ENCODE results near the gene BSCL2. TPM values are rescaled to one million over a fixed set of nuclear protein-coding genes. Genes with fewer than 3 reads are reported as not detected.
"Not testable (repeated sequence)": the region's sequence is repeated elsewhere in the genome, so short reads cannot be mapped to it uniquely, and the experiment has no call there.

The BSCL2 gene
- total RNA-seq: 29.3 TPM
- polyA plus RNA-seq: 76.6 TPM
- long read RNA-seq, donor 1, partial matches to known transcripts: 0 of 2 reads
- long read RNA-seq, donor 1, other reads (novel, unspliced or antisense): 0 of 2 reads
- long read RNA-seq, donor 2: 0 reads
- long read RNA-seq, donor 3, transcript BSCL2-207 (11 exons, 1,516 nt): major isoform, 6 of 10 reads
- long read RNA-seq, donor 3, partial matches to known transcripts: 0 of 10 reads
- long read RNA-seq, donor 3, other reads (novel, unspliced or antisense): 0 of 10 reads
- long read RNA-seq, donor 4, partial matches to known transcripts: 0 of 5 reads
- long read RNA-seq, donor 4, other reads (novel, unspliced or antisense): 0 of 5 reads
- long read RNA-seq, donor 5, transcript BSCL2-207 (11 exons, 1,516 nt): major isoform, 15 of 18 reads
- long read RNA-seq, donor 5, partial matches to known transcripts: 0 of 18 reads
- long read RNA-seq, donor 5, other reads (novel, unspliced or antisense): 0 of 18 reads
- long read RNA-seq, donor 6, partial matches to known transcripts: 0 of 6 reads
- long read RNA-seq, donor 6, other reads (novel, unspliced or antisense): 0 of 6 reads
- long read RNA-seq, donor 7, transcript BSCL2-207 (11 exons, 1,516 nt): major isoform, 8 of 23 reads
- long read RNA-seq, donor 7, partial matches to known transcripts: 0 of 23 reads
- long read RNA-seq, donor 7, other reads (novel, unspliced or antisense): 11 of 23 reads
- long read RNA-seq, donor 8, partial matches to known transcripts: 0 of 1 reads
- long read RNA-seq, donor 8, other reads (novel, unspliced or antisense): 0 of 1 reads
- long read RNA-seq, donor 9, transcript BSCL2-207 (11 exons, 1,516 nt): major isoform, 6 of 10 reads
- long read RNA-seq, donor 9, partial matches to known transcripts: 0 of 10 reads
- long read RNA-seq, donor 9, other reads (novel, unspliced or antisense): 0 of 10 reads
- long read RNA-seq, donor 10, partial matches to known transcripts: 0 of 11 reads
- long read RNA-seq, donor 10, other reads (novel, unspliced or antisense): 7 of 11 reads

GRCh38 chr11:62707277-62707861 lies at the start of gene BSCL2, which contains the start of gene GNG3:
TSS of gene BSCL2 (minus strand) at chr11:62707424. CDS start at chr11:62707195, 229 bp downstream.
TSS of gene GNG3 (plus strand) at chr11:62707676. CDS start at chr11:62708296, 620 bp downstream.
- peak within 1 kb of the TSS; percentile 77 to 82 for H3K4me3 ChIP-seq (ENCODE audit: low read length in 2 of 2)
- 89% methylated on average over 10 of the region's 10 CpGs for WGBS
- DNase-seq (ENCODE audit: low read depth in 6 of 9, low spot score in 9 of 9): peak in 1 of 9 donors; percentile 34
- peak within 1 kb of the TSS; percentile 98 to 99 for H3K27ac ChIP-seq (ENCODE audit: low read depth in 1 of 2, low read length in 1 of 2)
- H3K36me3 ChIP-seq (ENCODE audit: control insufficient read depth in 2 of 2, insufficient read depth in 2 of 2, low read length in 1 of 2): peaks cover 12 to 26% of the 10 kb centered on the region in 2 donors
- peaks cover 22 to 49% of the 10 kb centered on the region in 2 donors for H3K4me1 ChIP-seq (ENCODE audit: control insufficient read depth in 2 of 2, insufficient read depth in 2 of 2, low read length in 2 of 2)
- H3K27me3 ChIP-seq (ENCODE audit: control insufficient read depth in 2 of 2, insufficient read depth in 1 of 2, low read length in 1 of 2): no peaks in the 10 kb centered on the region
- no peaks in the 10 kb centered on the region for H3K9me3 ChIP-seq (ENCODE audit: control insufficient read depth in 2 of 2, insufficient read depth in 1 of 2, low read length in 1 of 2)

- WGBS: 95% methylated on average over 10 of the region's 10 CpGs
- Histone ChIP-seq H3K36me3 (ENCODE audit: control insufficient read depth in 2 of 2, insufficient read depth in 2 of 2, low read length in 1 of 2) (peaks cover 14 to 16% of the 10 kb centered on the region in 2 donors), H3K4me3 (ENCODE audit: low read length in 2 of 2) (no peak overlapping the region), H3K27ac (ENCODE audit: low read depth in 1 of 2, low read length in 1 of 2) (no peak overlapping the region), H3K9me3 (ENCODE audit: control insufficient read depth in 2 of 2, insufficient read depth in 1 of 2, low read length in 1 of 2) (no peaks in the 10 kb centered on the region), H3K4me1 (ENCODE audit: control insufficient read depth in 2 of 2, insufficient read depth in 2 of 2, low read length in 2 of 2) (peaks cover 12 to 17% of the 10 kb centered on the region in 2 donors), H3K27me3 (ENCODE audit: control insufficient read depth in 2 of 2, insufficient read depth in 1 of 2, low read length in 1 of 2) (no peaks in the 10 kb centered on the region)
- no peak for DNase-seq (ENCODE audit: low read depth in 6 of 9, low spot score in 9 of 9)
Observed at GRCh38 chr11:62755086-62755615, 47.9 kb upstream of the BSCL2 start.

GRCh38 chr11:62753736-62754603 lies 46.7 kb upstream of the BSCL2 start, which contains the start of gene ZBTB3:
TSS of gene ZBTB3 (minus strand) at chr11:62754160. CDS start at chr11:62753664, 496 bp downstream.
- Histone ChIP-seq H3K27ac (ENCODE audit: low read depth in 1 of 2, low read length in 1 of 2) (peak within 1 kb of the TSS; percentile 92 to 96), H3K4me1 (ENCODE audit: control insufficient read depth in 2 of 2, insufficient read depth in 2 of 2, low read length in 2 of 2) (peaks cover 12 to 17% of the 10 kb centered on the region in 2 donors), H3K36me3 (ENCODE audit: control insufficient read depth in 2 of 2, insufficient read depth in 2 of 2, low read length in 1 of 2) (peaks cover 19% of the 10 kb centered on the region in 2 donors), H3K4me3 (ENCODE audit: low read length in 2 of 2) (peak within 1 kb of the TSS; percentile 76 to 83), H3K9me3 (ENCODE audit: control insufficient read depth in 2 of 2, insufficient read depth in 1 of 2, low read length in 1 of 2) (no peaks in the 10 kb centered on the region), H3K27me3 (ENCODE audit: control insufficient read depth in 2 of 2, insufficient read depth in 1 of 2, low read length in 1 of 2) (no peaks in the 10 kb centered on the region)
- peak; percentile 95 to 99 (median 97) for DNase-seq (ENCODE audit: low read depth in 6 of 9, low spot score in 9 of 9)
- WGBS: under 1% methylated on average over 47 of the region's 47 CpGs

GRCh38 chr11:62752994-62753735 lies 45.9 kb upstream of the BSCL2 start:
- Histone ChIP-seq H3K27ac (ENCODE audit: low read depth in 1 of 2, low read length in 1 of 2) (peak overlapping the region; percentile 58 to 92), H3K27me3 (ENCODE audit: control insufficient read depth in 2 of 2, insufficient read depth in 1 of 2, low read length in 1 of 2) (no peaks in the 10 kb centered on the region), H3K9me3 (ENCODE audit: control insufficient read depth in 2 of 2, insufficient read depth in 1 of 2, low read length in 1 of 2) (no peaks in the 10 kb centered on the region), H3K4me3 (ENCODE audit: low read length in 2 of 2) (peak overlapping the region; percentile 76 to 83), H3K4me1 (ENCODE audit: control insufficient read depth in 2 of 2, insufficient read depth in 2 of 2, low read length in 2 of 2) (peaks cover 12 to 17% of the 10 kb centered on the region in 2 donors), H3K36me3 (ENCODE audit: control insufficient read depth in 2 of 2, insufficient read depth in 2 of 2, low read length in 1 of 2) (peaks cover 23 to 24% of the 10 kb centered on the region in 2 donors)
- no peak for DNase-seq (ENCODE audit: low read depth in 6 of 9, low spot score in 9 of 9)
- 80% methylated on average over 15 of the region's 15 CpGs for WGBS

GRCh38 chr11:62752177-62752785 lies 45.1 kb upstream of the BSCL2 start:
- Histone ChIP-seq H3K4me3 (ENCODE audit: low read length in 2 of 2) (no peak overlapping the region), H3K36me3 (ENCODE audit: control insufficient read depth in 2 of 2, insufficient read depth in 2 of 2, low read length in 1 of 2) (peaks cover 23 to 24% of the 10 kb centered on the region in 2 donors), H3K9me3 (ENCODE audit: control insufficient read depth in 2 of 2, insufficient read depth in 1 of 2, low read length in 1 of 2) (no peaks in the 10 kb centered on the region), H3K4me1 (ENCODE audit: control insufficient read depth in 2 of 2, insufficient read depth in 2 of 2, low read length in 2 of 2) (peaks cover 12 to 17% of the 10 kb centered on the region in 2 donors), H3K27ac (ENCODE audit: low read depth in 1 of 2, low read length in 1 of 2) (no peak overlapping the region), H3K27me3 (ENCODE audit: control insufficient read depth in 2 of 2, insufficient read depth in 1 of 2, low read length in 1 of 2) (no peaks in the 10 kb centered on the region)
- DNase-seq (ENCODE audit: low read depth in 6 of 9, low spot score in 9 of 9): no peak
- WGBS: 98% methylated on average over 14 of the region's 14 CpGs

GRCh38 chr11:62749931-62750330 lies 42.7 kb upstream of the BSCL2 start:
- not testable (repeated sequence) for DNase-seq (ENCODE audit: low read depth in 6 of 9, low spot score in 9 of 9); H3K4me3 ChIP-seq (ENCODE audit: low read length in 2 of 2); H3K27ac ChIP-seq (ENCODE audit: low read depth in 1 of 2, low read length in 1 of 2); H3K27me3 ChIP-seq (ENCODE audit: control insufficient read depth in 2 of 2, insufficient read depth in 1 of 2, low read length in 1 of 2); H3K9me3 ChIP-seq (ENCODE audit: control insufficient read depth in 2 of 2, insufficient read depth in 1 of 2, low read length in 1 of 2)
- Histone ChIP-seq H3K36me3 (ENCODE audit: control insufficient read depth in 2 of 2, insufficient read depth in 2 of 2, low read length in 1 of 2) (peaks cover 23 to 28% of the 10 kb centered on the region in 2 donors), H3K4me1 (ENCODE audit: control insufficient read depth in 2 of 2, insufficient read depth in 2 of 2, low read length in 2 of 2) (peaks cover 12 to 17% of the 10 kb centered on the region in 2 donors)
- WGBS: 99% methylated on average over 5 of the region's 5 CpGs

GRCh38 chr11:62747475-62748160 lies 40.4 kb upstream of the BSCL2 start:
- Histone ChIP-seq H3K27me3 (ENCODE audit: control insufficient read depth in 2 of 2, insufficient read depth in 1 of 2, low read length in 1 of 2) (no peaks in the 10 kb centered on the region), H3K36me3 (ENCODE audit: control insufficient read depth in 2 of 2, insufficient read depth in 2 of 2, low read length in 1 of 2) (peaks cover 19 to 22% of the 10 kb centered on the region in 2 donors), H3K9me3 (ENCODE audit: control insufficient read depth in 2 of 2, insufficient read depth in 1 of 2, low read length in 1 of 2) (no peaks in the 10 kb centered on the region), H3K4me1 (ENCODE audit: control insufficient read depth in 2 of 2, insufficient read depth in 2 of 2, low read length in 2 of 2) (peaks cover 0 to 3% of the 10 kb centered on the region in 2 donors), H3K4me3 (ENCODE audit: low read length in 2 of 2) (no peak overlapping the region), H3K27ac (ENCODE audit: low read depth in 1 of 2, low read length in 1 of 2) (no peak overlapping the region)
- no peak for DNase-seq (ENCODE audit: low read depth in 6 of 9, low spot score in 9 of 9)
- 96% methylated on average over 9 of the region's 9 CpGs for WGBS
